Measurements from ENCODE around the gene FOSL2. TPM values are rescaled to one million over a fixed set of nuclear protein-coding genes. Genes with fewer than 3 reads are reported as not detected.

FOSL2 gene
- total and polyA plus RNA-seq, 10 donors: 3.2 to 134 (median 91.2) TPM

GRCh38 chr2:28411956-28412609 is 19.4 kb downstream of the FOSL2 start:
- DNase-seq: peak; percentile 77

DNA sequence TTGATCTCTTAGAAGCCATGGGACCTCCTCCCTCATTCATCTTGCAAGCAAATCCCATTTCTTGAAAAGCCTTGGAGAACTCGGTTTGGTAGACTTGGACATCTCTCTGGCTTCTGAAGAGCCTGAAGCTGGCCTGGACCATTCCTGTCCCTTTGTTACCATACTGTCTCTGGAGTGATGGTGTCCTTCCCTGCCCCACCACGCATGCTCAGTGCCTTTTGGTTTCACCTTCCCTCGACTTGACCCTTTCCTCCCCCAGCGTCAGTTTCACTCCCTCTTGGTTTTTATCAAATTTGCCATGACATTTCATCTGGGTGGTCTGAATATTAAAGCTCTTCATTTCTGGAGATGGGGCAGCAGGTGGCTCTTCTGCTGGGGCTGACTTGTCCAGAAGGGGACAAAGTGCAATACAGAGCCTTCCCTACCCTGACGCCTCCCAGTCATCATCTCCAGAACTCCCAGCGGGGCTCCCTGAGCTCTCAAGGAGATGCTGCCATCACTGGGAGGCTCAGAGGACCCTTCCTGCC is 20.0 kb downstream of the FOSL2 start:
- H3K27ac ChIP-seq: peak overlapping the region in 3 of 8 donors; percentile 81 to 92 (median 84)
- H3K36me3 ChIP-seq: peaks cover 0 to 98% (median 77%) of the 10 kb centered on the region in 6 donors
- intact Hi-C loops (cut with DNase I; ENCODE audit: low total_unique reads): no loop called here
- 78 to 90% (median 85%) methylated on average over 6 of the region's 6 CpGs for WGBS, 5 donors
- peak in 1 of 3 donors; percentile 3 for TF ChIP-seq POLR2AphosphoS5 (IDR thresholded peaks at IDR 0.05)
- TF ChIP-seq, protein P1, sequence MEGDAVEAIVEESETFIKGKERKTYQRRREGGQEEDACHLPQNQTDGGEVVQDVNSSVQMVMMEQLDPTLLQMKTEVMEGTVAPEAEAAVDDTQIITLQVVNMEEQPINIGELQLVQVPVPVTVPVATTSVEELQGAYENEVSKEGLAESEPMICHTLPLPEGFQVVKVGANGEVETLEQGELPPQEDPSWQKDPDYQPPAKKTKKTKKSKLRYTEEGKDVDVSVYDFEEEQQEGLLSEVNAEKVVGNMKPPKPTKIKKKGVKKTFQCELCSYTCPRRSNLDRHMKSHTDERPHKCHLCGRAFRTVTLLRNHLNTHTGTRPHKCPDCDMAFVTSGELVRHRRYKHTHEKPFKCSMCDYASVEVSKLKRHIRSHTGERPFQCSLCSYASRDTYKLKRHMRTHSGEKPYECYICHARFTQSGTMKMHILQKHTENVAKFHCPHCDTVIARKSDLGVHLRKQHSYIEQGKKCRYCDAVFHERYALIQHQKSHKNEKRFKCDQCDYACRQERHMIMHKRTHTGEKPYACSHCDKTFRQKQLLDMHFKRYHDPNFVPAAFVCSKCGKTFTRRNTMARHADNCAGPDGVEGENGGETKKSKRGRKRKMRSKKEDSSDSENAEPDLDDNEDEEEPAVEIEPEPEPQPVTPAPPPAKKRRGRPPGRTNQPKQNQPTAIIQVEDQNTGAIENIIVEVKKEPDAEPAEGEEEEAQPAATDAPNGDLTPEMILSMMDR (IDR thresholded peaks at IDR 0.05 in 8 of 11, conservative IDR thresholded peaks at IDR 0.05 in 3 of 11): no peak
- no peak for TF ChIP-seq POLR2A (IDR thresholded peaks at IDR 0.05)
- H3K4me1 ChIP-seq: peaks cover 20 to 82% (median 60%) of the 10 kb centered on the region in 6 donors
- no peaks in the 10 kb centered on the region for H3K9me3 ChIP-seq
- DNase-seq: peak; percentile 23
- H3K4me3 ChIP-seq: no peak overlapping the region
- H3K27me3 ChIP-seq (replicated peaks in 1 of 7): no peaks in the 10 kb centered on the region

More at GRCh38 chr2:28411956-28412609, 19.4 kb downstream of the FOSL2 start:
- TF ChIP-seq POLR2AphosphoS5 (IDR thresholded peaks at IDR 0.05): peak; percentile 38 to 76 (median 45)
- TF ChIP-seq, protein P1 (IDR thresholded peaks at IDR 0.05 in 8 of 11, conservative IDR thresholded peaks at IDR 0.05 in 3 of 11): no peak
- H3K4me3 ChIP-seq: no peak overlapping the region
- H3K9me3 ChIP-seq: no peaks in the 10 kb centered on the region
- peaks cover 0 to 98% (median 81%) of the 10 kb centered on the region in 6 donors for H3K36me3 ChIP-seq
- H3K4me1 ChIP-seq: peaks cover 26 to 88% (median 66%) of the 10 kb centered on the region in 6 donors
- intact Hi-C loops (cut with DNase I; ENCODE audit: low total_unique reads): no loop called here
- H3K27me3 ChIP-seq (replicated peaks in 1 of 7): no peaks in the 10 kb centered on the region
- WGBS, 5 donors: 93 to 97% (median 95%) methylated on average over 23 to 27 of the region's 27 CpGs
- H3K27ac ChIP-seq: peak overlapping the region in 3 of 8 donors; percentile 81 to 92 (median 84)

DNA sequence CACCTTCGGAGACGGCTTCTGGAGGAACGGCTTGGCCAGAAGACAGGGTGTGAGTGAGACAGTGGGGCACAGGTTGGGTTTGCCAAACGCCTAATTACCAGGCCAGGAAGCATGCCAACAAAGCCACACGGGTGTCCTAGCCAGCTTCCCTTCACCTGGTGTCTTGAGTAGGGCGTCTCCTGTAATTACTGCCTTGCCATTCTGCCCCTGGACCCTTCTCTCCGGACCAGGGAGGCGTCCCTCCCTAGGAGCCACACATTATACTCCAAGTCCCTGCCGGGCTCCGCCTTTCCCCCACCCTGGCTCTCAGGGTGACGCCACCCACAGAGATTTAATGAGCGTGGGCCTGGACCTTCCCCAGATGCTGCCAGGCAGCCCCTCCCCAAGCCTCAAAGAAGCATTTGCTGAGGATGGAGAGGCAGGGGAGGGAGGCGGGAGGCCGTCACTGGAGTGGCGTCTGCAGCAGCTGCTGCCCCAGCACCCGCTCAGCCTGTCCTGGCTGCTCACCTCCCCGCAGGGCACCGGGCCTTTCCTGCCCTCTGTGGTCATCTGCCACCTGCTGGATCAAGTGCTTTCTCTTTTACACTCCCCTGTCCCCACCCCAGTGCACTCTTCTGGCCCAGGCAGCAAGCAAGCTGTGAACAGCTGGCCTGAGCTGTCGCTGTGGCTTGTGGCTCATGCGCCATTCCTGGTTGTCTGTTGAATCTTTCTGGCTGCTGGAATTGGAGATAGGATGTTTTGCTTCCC is 20.7 kb downstream of the FOSL2 start:
- H3K27ac ChIP-seq: peak overlapping the region in 4 of 8 donors; percentile 14 to 92 (median 82)
- no peaks in the 10 kb centered on the region for H3K9me3 ChIP-seq
- TF ChIP-seq POLR2A (IDR thresholded peaks at IDR 0.05): no peak
- peak; percentile 61 to 87 (median 73) for TF ChIP-seq POLR2AphosphoS5 (IDR thresholded peaks at IDR 0.05)
- intact Hi-C loops (cut with DNase I; ENCODE audit: low total_unique reads): no loop called here
- no peaks in the 10 kb centered on the region for H3K27me3 ChIP-seq (replicated peaks in 1 of 7)
- WGBS, 5 donors: 81 to 86% (median 84%) methylated on average over 19 to 20 of the region's 20 CpGs
- H3K36me3 ChIP-seq: peaks cover 0 to 98% (median 71%) of the 10 kb centered on the region in 6 donors
- DNase-seq: peak; percentile 79
- H3K4me1 ChIP-seq: peaks cover 16 to 76% (median 53%) of the 10 kb centered on the region in 6 donors
- no peak overlapping the region for H3K4me3 ChIP-seq

- no peak overlapping the region for H3K4me3 ChIP-seq
- WGBS, 5 donors: 76 to 87% (median 81%) methylated on average over 6 to 7 of the region's 7 CpGs
- intact Hi-C loops (cut with DNase I; ENCODE audit: low total_unique reads): no loop called here
- no peaks in the 10 kb centered on the region for H3K27me3 ChIP-seq (replicated peaks in 1 of 7)
- peaks cover 0 to 95% (median 65%) of the 10 kb centered on the region in 6 donors for H3K36me3 ChIP-seq
- no peaks in the 10 kb centered on the region for H3K9me3 ChIP-seq
- H3K4me1 ChIP-seq: peaks cover 10 to 70% (median 47%) of the 10 kb centered on the region in 6 donors
- TF ChIP-seq POLR2AphosphoS5 (IDR thresholded peaks at IDR 0.05): no peak
- no peak for TF ChIP-seq POLR2A (IDR thresholded peaks at IDR 0.05)
- TF ChIP-seq, protein P1 (IDR thresholded peaks at IDR 0.05 in 8 of 11, conservative IDR thresholded peaks at IDR 0.05 in 3 of 11): no peak
- H3K27ac ChIP-seq: peak overlapping the region in 5 of 8 donors; percentile 4 to 92 (median 31)
- DNase-seq: peak; percentile 54
Measured at GRCh38 chr2:28413899-28414295, 21.2 kb downstream of the FOSL2 start.

Data from spleen (tissue), 11 donors.